ENCODE results near the gene MIPOL1.
"Not testable (repeated sequence)": the region's sequence is repeated elsewhere in the genome, so short reads cannot be mapped to it uniquely, and the experiment has no call there.

MIPOL1 gene

GRCh38 chr14:37195327-37195726 lies 2.4 kb upstream of the MIPOL1 start:
- no peak overlapping the region for H3K4me3 ChIP-seq (ENCODE audit: low read length)
- H3K9ac ChIP-seq (ENCODE audit: low read length), result no peak overlapping the region

DNA sequence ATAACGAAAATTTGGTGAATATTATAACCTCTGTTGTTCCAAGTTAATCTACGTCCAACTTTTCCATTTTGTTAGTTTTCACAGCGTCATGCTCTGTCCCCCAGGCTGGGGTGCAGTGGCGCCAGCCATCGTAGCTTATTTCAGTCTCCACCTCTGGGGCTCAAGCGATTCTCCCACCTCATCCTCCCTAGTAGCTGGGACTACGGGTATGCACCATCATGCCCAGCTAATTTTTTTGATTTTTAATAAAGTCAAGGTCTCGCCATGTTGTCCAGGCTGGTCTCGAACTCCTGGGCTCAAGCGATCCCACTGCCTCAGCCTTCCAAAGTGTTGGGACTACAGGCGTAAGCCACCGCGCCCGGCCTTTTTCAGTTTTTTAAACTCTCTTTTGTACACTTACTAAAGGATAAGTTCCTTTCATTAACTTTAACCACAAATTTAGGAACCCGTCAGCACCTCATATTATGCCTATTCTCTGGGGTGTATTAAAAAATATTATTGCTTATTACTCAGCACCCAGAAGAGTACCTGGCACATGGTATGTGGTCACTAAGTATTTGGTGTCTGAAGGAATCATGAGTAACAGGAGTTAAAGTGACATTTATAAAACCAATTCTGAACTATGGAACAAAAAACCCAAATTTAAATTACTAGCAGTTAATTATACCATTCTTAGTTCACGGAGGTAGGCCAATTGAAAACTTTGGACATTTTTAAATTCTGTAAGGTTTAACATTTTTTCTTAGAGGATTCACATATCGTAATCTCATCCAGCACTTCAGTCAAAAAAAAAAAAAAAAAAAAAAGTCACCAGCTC lies 925 bp upstream of the MIPOL1 start:
- Histone ChIP-seq H3K4me1 (ENCODE audit: control insufficient read depth, insufficient read depth, low read length) (peaks cover 7% of the 10 kb centered on the region), H3K4me3 (ENCODE audit: low read length) (peak overlapping the region; percentile 84), H3K27ac (ENCODE audit: low read depth, low read length) (peak overlapping the region; percentile 81), H3K36me3 (ENCODE audit: control insufficient read depth, insufficient read depth, low read length) (no peaks in the 10 kb centered on the region), H3K9ac (ENCODE audit: low read length) (no peak overlapping the region), H3K27me3 (ENCODE audit: control insufficient read depth, insufficient read depth, low read length) (no peaks in the 10 kb centered on the region)

More at GRCh38 chr14:37195327-37195726, 2.4 kb upstream of the MIPOL1 start:
- Histone ChIP-seq H3K27me3 (ENCODE audit: control insufficient read depth, insufficient read depth, low read length) (no peaks in the 10 kb centered on the region), H3K4me1 (ENCODE audit: control insufficient read depth, insufficient read depth, low read length) (peaks cover 7% of the 10 kb centered on the region), H3K36me3 (ENCODE audit: control insufficient read depth, insufficient read depth, low read length) (no peaks in the 10 kb centered on the region), H3K27ac (ENCODE audit: low read depth, low read length) (no peak overlapping the region)

GRCh38 chr14:37198273-37198598 lies 499 bp downstream of the MIPOL1 start:
- Histone ChIP-seq H3K4me3 (ENCODE audit: low read length) (peak overlapping the region; percentile 84), H3K27me3 (ENCODE audit: control insufficient read depth, insufficient read depth, low read length) (no peaks in the 10 kb centered on the region), H3K4me1 (ENCODE audit: control insufficient read depth, insufficient read depth, low read length) (peaks cover 7% of the 10 kb centered on the region), H3K36me3 (ENCODE audit: control insufficient read depth, insufficient read depth, low read length) (no peaks in the 10 kb centered on the region), H3K9ac (ENCODE audit: low read length) (peak overlapping the region; percentile 42), H3K27ac (ENCODE audit: low read depth, low read length) (peak overlapping the region; percentile 87)

GRCh38 chr14:37198907-37199306 lies 1.2 kb downstream of the MIPOL1 start:
- peaks cover 7% of the 10 kb centered on the region for H3K4me1 ChIP-seq (ENCODE audit: control insufficient read depth, insufficient read depth, low read length)
- H3K9ac ChIP-seq (ENCODE audit: low read length), result no peak overlapping the region
- H3K36me3 ChIP-seq (ENCODE audit: control insufficient read depth, insufficient read depth, low read length), result no peaks in the 10 kb centered on the region
- no peaks in the 10 kb centered on the region for H3K27me3 ChIP-seq (ENCODE audit: control insufficient read depth, insufficient read depth, low read length)
- H3K4me3 ChIP-seq (ENCODE audit: low read length), result no peak overlapping the region
- H3K27ac ChIP-seq (ENCODE audit: low read depth, low read length), result no peak overlapping the region

GRCh38 chr14:37201724-37202123 lies 4.0 kb downstream of the MIPOL1 start:
- Histone ChIP-seq H3K9ac (ENCODE audit: low read length) (no peak overlapping the region), H3K27me3 (ENCODE audit: control insufficient read depth, insufficient read depth, low read length) (no peaks in the 10 kb centered on the region), H3K27ac (ENCODE audit: low read depth, low read length) (no peak overlapping the region), H3K4me1 (ENCODE audit: control insufficient read depth, insufficient read depth, low read length) (peaks cover 7% of the 10 kb centered on the region), H3K4me3 (ENCODE audit: low read length) (no peak overlapping the region), H3K36me3 (ENCODE audit: control insufficient read depth, insufficient read depth, low read length) (no peaks in the 10 kb centered on the region)

- Histone ChIP-seq H3K27ac (ENCODE audit: low read depth, low read length) (no peak overlapping the region), H3K36me3 (ENCODE audit: control insufficient read depth, insufficient read depth, low read length) (no peaks in the 10 kb centered on the region), H3K9ac (ENCODE audit: low read length) (no peak overlapping the region), H3K4me3 (ENCODE audit: low read length) (no peak overlapping the region), H3K27me3 (ENCODE audit: control insufficient read depth, insufficient read depth, low read length) (no peaks in the 10 kb centered on the region), H3K4me1 (ENCODE audit: control insufficient read depth, insufficient read depth, low read length) (peaks cover 7% of the 10 kb centered on the region)
Observed at GRCh38 chr14:37202265-37202664, 4.5 kb downstream of the MIPOL1 start.

- no peaks in the 10 kb centered on the region for H3K36me3 ChIP-seq (ENCODE audit: control insufficient read depth, insufficient read depth, low read length)
- peaks cover 7% of the 10 kb centered on the region for H3K4me1 ChIP-seq (ENCODE audit: control insufficient read depth, insufficient read depth, low read length)
- H3K4me3 ChIP-seq (ENCODE audit: low read length), result no peak overlapping the region
- no peak overlapping the region for H3K27ac ChIP-seq (ENCODE audit: low read depth, low read length)
- no peak overlapping the region for H3K9ac ChIP-seq (ENCODE audit: low read length)
- no peaks in the 10 kb centered on the region for H3K27me3 ChIP-seq (ENCODE audit: control insufficient read depth, insufficient read depth, low read length)
Observed at GRCh38 chr14:37202812-37203211, 5.1 kb downstream of the MIPOL1 start.

DNA sequence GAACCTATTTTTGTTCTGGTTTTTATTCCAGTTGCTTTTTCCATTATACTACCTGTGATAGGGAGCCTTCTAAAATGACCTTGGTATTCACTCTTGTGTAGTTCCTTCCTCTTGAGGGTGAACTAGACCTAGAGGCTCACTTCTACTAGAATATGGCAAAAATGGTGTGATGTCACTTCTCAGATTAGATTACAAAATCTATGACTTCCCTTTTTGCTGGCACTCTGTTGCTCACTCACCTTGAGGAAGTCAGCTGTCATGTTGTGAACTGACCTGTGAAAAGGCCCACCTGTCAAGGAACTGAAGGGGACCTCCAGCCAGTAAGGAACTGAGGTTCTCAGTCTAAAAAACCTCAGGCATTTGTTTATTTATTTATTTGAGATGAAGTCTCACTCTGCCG lies 5.7 kb downstream of the MIPOL1 start:
- no peak overlapping the region for H3K9ac ChIP-seq (ENCODE audit: low read length)
- no peaks in the 10 kb centered on the region for H3K27me3 ChIP-seq (ENCODE audit: control insufficient read depth, insufficient read depth, low read length)
- H3K4me3 ChIP-seq (ENCODE audit: low read length), result no peak overlapping the region
- peaks cover 5% of the 10 kb centered on the region for H3K4me1 ChIP-seq (ENCODE audit: control insufficient read depth, insufficient read depth, low read length)
- no peak overlapping the region for H3K27ac ChIP-seq (ENCODE audit: low read depth, low read length)
- no peaks in the 10 kb centered on the region for H3K36me3 ChIP-seq (ENCODE audit: control insufficient read depth, insufficient read depth, low read length)

DNA sequence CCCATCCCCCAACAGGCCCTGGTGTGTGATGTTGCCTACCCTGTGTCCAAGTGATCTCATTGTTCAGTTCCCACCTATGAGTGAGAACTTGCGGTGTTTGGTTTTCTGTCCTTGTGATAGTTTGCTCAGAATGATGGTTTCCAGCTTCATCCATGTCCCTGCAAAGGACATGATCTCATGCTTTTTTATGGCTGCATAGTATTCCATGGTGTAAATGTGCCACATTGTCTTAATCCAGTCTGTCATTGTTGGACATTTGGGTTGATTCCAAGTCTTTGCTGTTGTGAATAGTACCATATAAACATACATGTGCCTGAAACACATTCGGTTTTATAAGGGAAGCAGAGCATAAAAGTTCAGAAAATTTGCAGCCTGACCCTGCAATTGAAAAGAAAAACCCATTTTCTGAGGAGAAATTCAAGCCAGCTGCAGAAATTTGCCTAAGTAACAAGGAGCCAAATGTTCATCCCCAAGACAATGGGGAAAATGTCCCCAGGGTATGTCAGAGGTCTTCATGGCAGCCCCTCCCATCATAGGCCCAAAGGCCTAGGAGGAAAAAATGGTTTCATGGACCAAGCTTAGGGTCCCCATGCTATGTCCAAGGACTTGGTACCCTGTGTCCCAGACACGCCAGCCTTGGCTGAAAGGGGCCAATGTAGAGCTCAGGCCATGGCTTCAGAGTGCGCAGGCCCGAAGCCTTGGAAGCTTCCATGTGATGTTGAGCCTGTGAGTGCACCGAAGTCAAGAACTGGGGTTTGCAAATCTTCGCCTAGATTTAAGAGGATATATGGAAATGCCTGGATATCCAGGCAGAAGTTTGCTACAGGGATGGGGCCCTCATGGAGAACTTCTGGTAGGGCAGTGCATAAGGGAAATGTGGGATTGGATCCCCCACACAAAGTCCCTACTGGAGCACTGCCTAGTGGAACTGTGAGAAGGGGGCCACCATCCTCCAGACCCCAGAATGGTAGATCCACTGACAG lies 8.2 kb downstream of the MIPOL1 start:
- not testable (repeated sequence) for H3K27ac ChIP-seq (ENCODE audit: low read depth, low read length); H3K4me3 ChIP-seq (ENCODE audit: low read length); H3K27me3 ChIP-seq (ENCODE audit: control insufficient read depth, insufficient read depth, low read length); H3K4me1 ChIP-seq (ENCODE audit: control insufficient read depth, insufficient read depth, low read length); H3K36me3 ChIP-seq (ENCODE audit: control insufficient read depth, insufficient read depth, low read length); H3K9ac ChIP-seq (ENCODE audit: low read length)

GRCh38 chr14:37209617-37210016 lies 11.9 kb downstream of the MIPOL1 start:
- H3K9ac ChIP-seq (ENCODE audit: low read length); H3K27me3 ChIP-seq (ENCODE audit: control insufficient read depth, insufficient read depth, low read length); H3K36me3 ChIP-seq (ENCODE audit: control insufficient read depth, insufficient read depth, low read length); H3K4me3 ChIP-seq (ENCODE audit: low read length); H3K4me1 ChIP-seq (ENCODE audit: control insufficient read depth, insufficient read depth, low read length); H3K27ac ChIP-seq (ENCODE audit: low read depth, low read length): not testable (repeated sequence)

DNA sequence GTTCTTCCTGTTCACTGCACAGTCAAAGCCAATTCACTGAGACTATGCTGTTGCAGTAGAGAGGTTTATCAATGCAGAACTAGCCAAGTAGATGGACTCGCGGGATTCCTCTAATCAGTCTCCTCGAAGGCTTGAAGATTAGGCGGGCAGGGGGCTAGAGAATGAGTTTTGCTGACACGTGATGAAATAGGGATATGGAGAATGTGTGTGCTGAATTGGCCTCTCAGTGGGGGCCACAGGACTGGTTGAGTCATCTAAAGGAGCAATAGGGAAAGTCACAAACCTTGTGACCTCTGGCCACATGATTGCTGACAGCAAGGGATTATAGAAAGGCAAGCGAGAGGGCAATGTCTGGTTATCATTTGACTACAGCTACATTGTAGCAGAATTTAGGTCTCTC lies 12.7 kb downstream of the MIPOL1 start:
- no peak overlapping the region for H3K9ac ChIP-seq (ENCODE audit: low read length)
- no peaks in the 10 kb centered on the region for H3K27me3 ChIP-seq (ENCODE audit: control insufficient read depth, insufficient read depth, low read length)
- no peak overlapping the region for H3K4me3 ChIP-seq (ENCODE audit: low read length)
- H3K4me1 ChIP-seq (ENCODE audit: control insufficient read depth, insufficient read depth, low read length), result no peaks in the 10 kb centered on the region
- H3K27ac ChIP-seq (ENCODE audit: low read depth, low read length), result no peak overlapping the region
- H3K36me3 ChIP-seq (ENCODE audit: control insufficient read depth, insufficient read depth, low read length), result no peaks in the 10 kb centered on the region

GRCh38 chr14:37213016-37213415 lies 15.3 kb downstream of the MIPOL1 start:
- Histone ChIP-seq H3K4me1 (ENCODE audit: control insufficient read depth, insufficient read depth, low read length) (no peaks in the 10 kb centered on the region), H3K27ac (ENCODE audit: low read depth, low read length) (no peak overlapping the region), H3K36me3 (ENCODE audit: control insufficient read depth, insufficient read depth, low read length) (no peaks in the 10 kb centered on the region), H3K9ac (ENCODE audit: low read length) (no peak overlapping the region), H3K4me3 (ENCODE audit: low read length) (no peak overlapping the region), H3K27me3 (ENCODE audit: control insufficient read depth, insufficient read depth, low read length) (no peaks in the 10 kb centered on the region)

Data from rectal smooth muscle tissue (tissue), 1 donor.